Spinal cord (tissue), 10 donors: ENCODE measurements around the gene METTL18. TPM values are rescaled to one million over a fixed set of nuclear protein-coding genes. Genes with fewer than 3 reads are reported as not detected.

Experiments used
- DNase-seq, 6 donors: peaks; one replicate each; pipeline versions ENCODE4 v3.0.0 to v3.0.0-alpha.2; 2013 to 2015; ENCODE audit warnings: low spot score in 6 of 6, low read depth in 4 of 6
- H3K27ac ChIP-seq: one replicate; pipeline ENCODE4 v1.5.1; 2013; ENCODE audit warnings: low read depth, low read length, control low read depth
- H3K27me3 ChIP-seq: one replicate; pipeline ENCODE4 v1.6.1; 2013; ENCODE audit warnings: low read length; ENCODE audit not compliant: control insufficient read depth, insufficient read depth
- H3K36me3 ChIP-seq: one replicate; pipeline ENCODE4 v1.6.1; 2013; ENCODE audit warnings: low read length; ENCODE audit not compliant: control insufficient read depth, insufficient read depth
- H3K4me1 ChIP-seq: one replicate; pipeline ENCODE4 v1.6.1; 2013; ENCODE audit warnings: low read length; ENCODE audit not compliant: control insufficient read depth, insufficient read depth
- H3K4me3 ChIP-seq: one replicate; pipeline ENCODE4 v1.5.1; 2013; ENCODE audit warnings: low read depth, low read length, control low read depth
- H3K9me3 ChIP-seq: one replicate; pipeline ENCODE4 v1.6.1; 2013; ENCODE audit warnings: low read length; ENCODE audit not compliant: control insufficient read depth, insufficient read depth
- WGBS: methylation state at CpG from one replicate; pipeline ENCODE4 v1.1.5; 2013; ENCODE audit warnings: missing lambda C conversion rate; ENCODE audit not compliant: insufficient coverage; 5-methylcytosine and 5-hydroxymethylcytosine counted together
- long read RNA-seq, 4 donors: transcript quantifications; one replicate each; lab custom pipeline, GENCODE V29; 2026
- polyA plus RNA-seq, 2 donors: library from polyadenylated mRNA; unstranded; fragments of 120-200 nt; gene quantifications; one replicate each; pipeline ENCODE4 v1.2.1, GENCODE V29; 2013; ENCODE audit not compliant: insufficient read length in 2 of 2
- total RNA-seq, 2 donors: library from RNA; depleted of rRNA in 1 of 2; stranded (reverse); fragments of 120-200 nt in 1 of 2; fragments of >200 nt in 1 of 2; gene quantifications; one replicate each; pipeline versions ENCODE4 v1.2.3 to v1.2.4, GENCODE V29; 2013 to 2014
- donor health status: healthy.

The METTL18 gene
- total RNA-seq (10 to 100 TPM; 11.0 to 16.2 TPM), polyA plus RNA-seq (10 to 100 TPM in 1 of 2 donors, 1 to 10 TPM in 1; 9.1 to 11.6 TPM)
- long read RNA-seq, donor 1, partial matches to known transcripts, result 0 of 5 reads
- long read RNA-seq, donor 1, other reads (novel, unspliced or antisense), result 0 of 5 reads
- long read RNA-seq, donor 2, partial matches to known transcripts, result 0 of 4 reads
- long read RNA-seq, donor 2, other reads (novel, unspliced or antisense), result 0 of 4 reads
- long read RNA-seq, donor 3, partial matches to known transcripts, result 0 of 3 reads
- long read RNA-seq, donor 3, other reads (novel, unspliced or antisense), result 0 of 3 reads
- long read RNA-seq, donor 4, transcript METTL18-202 (2 exons, 1,521 nt), result major isoform, 9 of 9 reads
- long read RNA-seq, donor 4, partial matches to known transcripts, result 0 of 9 reads
- long read RNA-seq, donor 4, other reads (novel, unspliced or antisense), result 0 of 9 reads

DNA sequence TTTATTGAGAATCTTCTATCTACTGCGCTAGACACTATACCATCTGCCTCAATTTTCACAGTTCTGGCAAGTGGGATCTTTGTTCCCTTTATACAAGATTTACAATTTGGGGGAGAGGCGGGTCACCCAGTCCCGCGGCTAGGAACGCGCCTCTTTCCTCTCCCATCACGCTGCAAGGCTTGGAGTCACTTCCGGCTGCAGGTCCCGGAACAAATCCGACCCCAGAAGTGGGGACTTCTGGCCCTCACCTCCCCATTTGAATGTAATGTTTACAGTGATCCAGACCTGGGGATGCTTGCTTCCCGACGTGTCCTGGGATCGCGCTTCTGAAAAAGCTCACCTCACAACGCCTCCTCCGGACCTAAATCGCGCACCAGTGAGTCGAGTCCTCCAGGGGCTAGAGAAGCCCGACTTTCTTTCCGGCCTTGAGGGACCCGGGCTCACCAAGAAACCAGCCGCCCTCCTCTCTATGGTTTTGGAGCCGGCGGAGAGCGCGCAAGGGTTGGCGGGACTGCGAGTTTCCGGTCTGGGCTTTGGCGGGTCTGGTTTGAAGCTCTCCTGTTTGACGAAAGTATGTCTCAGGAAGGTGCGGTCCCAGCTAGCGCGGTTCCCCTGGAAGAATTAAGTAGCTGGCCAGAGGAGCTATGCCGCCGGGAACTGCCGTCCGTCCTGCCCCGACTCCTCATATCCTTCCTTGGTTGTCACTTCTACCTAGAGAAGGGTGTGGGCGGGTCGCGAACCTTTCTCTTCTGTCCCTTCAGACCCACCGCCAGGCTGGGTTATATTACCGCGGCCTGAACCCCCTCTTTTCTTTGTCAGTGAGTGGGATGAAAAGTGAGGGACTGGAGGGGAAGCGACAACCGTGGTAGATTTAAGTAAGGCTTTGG, at the start of gene METTL18:
METTL18 (minus strand) TSS at position 378 of the 887 bp plus-strand sequence. CDS start 1,212 bp downstream, outside the sequence.
- Histone ChIP-seq H3K4me3 (peak within 1 kb of the TSS; percentile 95), H3K36me3 (no peaks in the 10 kb centered on the region), H3K27me3 (no peaks in the 10 kb centered on the region), H3K27ac (peak within 1 kb of the TSS; percentile 90), H3K9me3 (no peaks in the 10 kb centered on the region), H3K4me1 (no peaks in the 10 kb centered on the region)
- 0% methylated on average over 38 of the region's 48 CpGs for WGBS
- peak; percentile 91 to 98 (median 95) for DNase-seq

DNA sequence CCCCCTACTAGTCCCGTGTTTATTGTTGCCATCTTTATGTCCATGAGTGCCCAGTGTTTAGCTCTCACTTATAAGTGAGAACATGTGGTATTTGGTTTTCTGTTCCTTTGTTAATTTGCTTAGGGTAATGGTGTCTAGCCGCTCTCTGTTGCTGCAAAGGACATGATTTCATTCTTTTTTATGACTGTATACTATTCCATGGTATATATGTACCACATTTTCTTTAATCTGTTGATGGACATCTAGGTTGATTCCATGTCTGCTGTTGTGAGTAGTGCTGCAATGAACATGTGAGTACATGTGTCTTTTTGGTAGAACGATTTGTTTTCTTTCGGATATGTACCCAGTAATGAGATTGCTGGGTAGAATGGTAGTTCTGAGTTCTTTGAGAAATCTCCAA, 44.2 kb upstream of the METTL18 start:
- Histone ChIP-seq H3K27ac (no peak overlapping the region), H3K27me3 (no peaks in the 10 kb centered on the region), H3K36me3 (peaks cover 6% of the 10 kb centered on the region), H3K9me3 (peaks cover 2% of the 10 kb centered on the region), H3K4me3 (no peak overlapping the region), H3K4me1 (no peaks in the 10 kb centered on the region)
- 100% methylated on average over 1 of the region's 4 CpGs for WGBS
- DNase-seq, result no peak

DNA sequence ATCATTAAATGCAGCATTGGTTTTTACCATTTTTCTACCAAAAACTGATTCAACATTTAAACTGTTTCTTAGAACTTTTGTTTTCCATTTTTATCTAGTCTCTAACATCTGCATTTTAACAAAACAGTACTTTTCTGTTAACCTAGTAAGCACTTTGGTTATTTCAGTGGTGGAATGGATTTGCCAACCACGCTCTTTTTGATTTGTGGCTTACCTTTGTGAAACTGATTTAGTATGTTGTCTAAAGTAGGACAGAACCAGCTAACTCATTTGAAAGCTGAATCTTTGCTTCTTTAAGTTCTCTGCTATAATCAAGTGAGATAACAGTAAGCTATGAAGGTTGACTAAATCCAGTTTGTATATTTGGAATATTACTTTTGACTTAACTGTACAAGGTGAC, 41.5 kb upstream of the METTL18 start:
- peaks cover 9% of the 10 kb centered on the region for H3K36me3 ChIP-seq
- H3K4me3 ChIP-seq, result no peak overlapping the region
- H3K27ac ChIP-seq, result no peak overlapping the region
- no peak for DNase-seq
- no CpG with 5 or more reads among the region's 1 CpG for WGBS
- H3K9me3 ChIP-seq, result peaks cover 2% of the 10 kb centered on the region
- H3K4me1 ChIP-seq, result no peaks in the 10 kb centered on the region
- no peaks in the 10 kb centered on the region for H3K27me3 ChIP-seq

DNA sequence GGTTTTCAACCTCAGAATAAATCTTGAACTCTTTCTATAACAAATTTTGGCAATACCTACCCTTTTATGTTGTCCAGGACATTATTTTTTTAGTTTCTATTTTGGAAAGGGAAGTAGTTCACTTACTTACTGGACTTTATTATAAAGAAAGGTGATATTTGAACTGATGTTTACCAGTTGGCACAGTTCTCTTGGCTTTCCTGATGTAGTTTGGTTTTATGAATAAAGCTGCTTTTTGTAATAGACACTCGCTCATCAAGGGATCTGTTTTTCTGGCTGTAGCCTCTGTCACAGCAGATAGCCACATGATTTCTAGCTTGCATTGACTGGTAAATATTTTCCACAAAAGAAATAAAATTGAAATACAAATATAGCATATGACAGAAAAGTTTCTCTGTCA, 40.9 kb upstream of the METTL18 start:
- no CpG with 5 or more reads among the region's 1 CpG for WGBS
- no peaks in the 10 kb centered on the region for H3K27me3 ChIP-seq
- H3K4me3 ChIP-seq, result no peak overlapping the region
- no peak overlapping the region for H3K27ac ChIP-seq
- peaks cover 2% of the 10 kb centered on the region for H3K9me3 ChIP-seq
- no peaks in the 10 kb centered on the region for H3K4me1 ChIP-seq
- DNase-seq, result no peak
- H3K36me3 ChIP-seq, result peaks cover 9% of the 10 kb centered on the region

DNA sequence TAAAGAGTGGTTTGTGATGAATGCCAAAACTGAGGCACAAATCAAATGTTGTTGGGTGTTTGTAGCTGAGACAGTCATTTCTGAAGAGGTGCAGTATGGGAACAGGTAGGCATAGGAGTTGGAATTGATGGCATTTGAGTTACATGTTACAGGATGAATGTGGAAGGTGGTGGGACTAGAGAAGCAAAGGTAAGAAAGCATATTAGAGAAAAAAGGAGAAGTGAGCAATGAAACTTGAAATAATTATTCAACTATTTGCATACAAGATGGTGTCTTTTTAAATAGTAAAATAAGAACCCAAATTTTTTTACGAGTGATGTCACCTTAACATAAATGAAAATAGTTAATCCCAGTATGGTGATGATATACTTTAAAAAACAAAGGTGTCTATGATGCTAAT, 40.2 kb upstream of the METTL18 start:
- no peak for DNase-seq
- H3K36me3 ChIP-seq, result peaks cover 9% of the 10 kb centered on the region
- no peaks in the 10 kb centered on the region for H3K27me3 ChIP-seq
- H3K4me1 ChIP-seq, result no peaks in the 10 kb centered on the region
- H3K4me3 ChIP-seq, result no peak overlapping the region
- no CpG with 5 or more reads among the region's 1 CpG for WGBS
- H3K27ac ChIP-seq, result no peak overlapping the region
- peaks cover 2% of the 10 kb centered on the region for H3K9me3 ChIP-seq

DNA sequence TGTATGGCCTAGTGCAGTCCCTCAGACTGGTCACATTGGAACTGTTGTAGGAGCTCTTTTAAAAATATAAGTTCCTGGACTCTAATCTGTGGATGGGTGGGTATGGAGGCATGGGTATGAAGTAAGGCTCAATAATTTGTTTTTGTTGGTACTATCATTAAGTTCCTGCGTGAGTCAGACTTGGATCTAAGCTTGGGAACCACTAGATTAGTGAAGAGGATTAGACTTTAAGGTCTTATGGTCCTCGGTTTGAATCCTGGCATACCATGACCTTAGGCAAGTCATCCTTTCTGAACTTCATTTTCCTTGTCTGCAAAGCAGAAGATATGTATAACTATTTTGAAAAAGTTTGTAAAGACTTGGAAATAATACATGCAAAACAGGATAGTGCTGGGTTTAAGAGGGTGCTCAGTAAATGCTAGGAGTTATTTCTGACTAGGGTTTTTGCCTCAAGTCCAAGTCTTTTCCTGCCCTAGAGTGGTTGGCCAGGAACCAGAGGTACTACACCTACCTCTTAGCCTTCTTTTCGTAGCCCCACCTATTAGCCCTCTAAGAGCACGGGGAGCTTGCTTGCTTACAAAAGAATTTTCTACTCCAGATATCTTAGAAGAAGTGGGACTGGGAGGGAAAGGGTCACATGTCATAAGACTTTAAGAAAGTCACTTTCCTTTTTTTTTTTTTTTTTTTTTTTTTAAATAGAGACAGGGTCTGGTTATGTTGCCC, 38.6 kb upstream of the METTL18 start:
- Histone ChIP-seq H3K9me3 (no peaks in the 10 kb centered on the region), H3K36me3 (peaks cover 6% of the 10 kb centered on the region), H3K4me3 (no peak overlapping the region), H3K4me1 (no peaks in the 10 kb centered on the region), H3K27ac (no peak overlapping the region), H3K27me3 (no peaks in the 10 kb centered on the region)
- WGBS, result 100% methylated on average over 1 of the region's 4 CpGs
- DNase-seq, result no peak

DNA sequence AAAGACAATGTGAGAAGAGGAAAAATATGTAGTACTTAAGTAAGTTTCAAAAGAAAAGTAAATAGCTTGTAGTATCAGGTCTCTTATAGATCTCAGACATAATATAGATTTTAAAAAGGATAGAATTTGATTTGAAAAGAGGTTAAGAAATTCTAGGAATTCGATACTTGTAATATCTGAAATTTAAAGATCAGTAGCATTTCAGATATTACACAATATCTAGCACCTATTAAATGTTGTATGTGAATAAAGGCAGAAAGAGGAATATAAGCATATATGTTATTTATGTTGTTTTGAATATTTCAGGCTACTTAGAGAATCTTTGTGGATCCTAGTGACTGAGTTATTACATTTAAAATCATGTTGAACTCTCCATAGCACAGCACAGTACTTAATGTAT, 35.0 kb upstream of the METTL18 start:
- DNase-seq, result no peak
- Histone ChIP-seq H3K9me3 (no peaks in the 10 kb centered on the region), H3K36me3 (peaks cover 4% of the 10 kb centered on the region), H3K27me3 (no peaks in the 10 kb centered on the region), H3K4me1 (no peaks in the 10 kb centered on the region), H3K27ac (no peak overlapping the region), H3K4me3 (no peak overlapping the region)
- WGBS, result no CpG with 5 or more reads among the region's 1 CpG

DNA sequence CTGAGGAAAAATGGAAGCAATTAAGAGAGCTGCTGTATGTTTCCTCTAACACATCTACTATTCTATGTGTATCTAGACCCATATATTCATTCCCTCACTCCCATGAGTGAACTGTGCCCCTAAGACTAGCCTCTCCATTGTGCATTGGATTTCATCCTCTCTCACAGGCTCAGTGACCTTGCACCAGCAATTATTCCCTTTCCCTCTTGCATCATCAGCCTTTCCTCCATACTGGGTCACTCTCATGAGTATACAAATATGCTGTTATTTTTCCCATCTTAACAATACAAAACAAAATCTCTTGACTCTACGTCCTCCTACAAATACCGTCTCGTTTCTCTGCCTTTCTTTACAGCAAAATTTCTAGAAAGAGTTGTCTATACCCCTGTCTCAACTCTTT, 29.4 kb upstream of the METTL18 start:
- Histone ChIP-seq H3K9me3 (no peaks in the 10 kb centered on the region), H3K27ac (no peak overlapping the region), H3K36me3 (no peaks in the 10 kb centered on the region), H3K4me1 (no peaks in the 10 kb centered on the region), H3K27me3 (no peaks in the 10 kb centered on the region), H3K4me3 (no peak overlapping the region)
- 100% methylated on average over 3 of the region's 3 CpGs for WGBS
- DNase-seq, result no peak

DNA sequence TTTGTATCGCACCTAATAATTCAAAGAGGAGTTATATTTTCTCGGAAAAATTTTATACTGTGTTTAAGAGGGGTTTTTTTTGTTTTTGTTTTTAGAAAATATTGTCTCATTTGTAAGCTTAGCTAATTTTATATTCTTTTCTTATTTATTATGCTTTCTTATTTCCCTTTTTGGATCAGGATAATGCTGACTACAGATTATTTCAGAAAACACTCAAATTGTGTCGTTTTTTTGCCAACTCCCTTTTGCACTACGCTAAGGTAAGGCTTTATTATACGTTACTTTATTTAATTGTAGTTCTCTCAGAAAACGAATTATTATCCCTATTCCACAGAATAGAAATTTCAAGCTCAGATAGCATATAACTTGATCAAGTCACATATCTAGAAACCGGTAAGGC, 26.8 kb upstream of the METTL18 start:
- Histone ChIP-seq H3K4me3 (no peak overlapping the region), H3K4me1 (no peaks in the 10 kb centered on the region), H3K9me3 (peaks cover 3% of the 10 kb centered on the region), H3K27ac (no peak overlapping the region), H3K36me3 (no peaks in the 10 kb centered on the region), H3K27me3 (no peaks in the 10 kb centered on the region)
- WGBS, result no CpG with 5 or more reads among the region's 7 CpGs
- DNase-seq, result no peak
